Kidney epithelial cell (primary cell): ENCODE data around the gene LGR6. TPM values are rescaled to one million over a fixed set of nuclear protein-coding genes. Genes with fewer than 3 reads are reported as not detected.
A peak's percentile ranks its signal among the peaks of the same experiment; 100 is the strongest.

Experiments
- DNase-seq: peaks from one replicate; pipeline ENCODE4 v3.0.0-alpha.2; 2010; ENCODE audit warnings: low read depth
- H3K27me3 ChIP-seq: 2 replicates; pipeline ENCODE4 v1.6.0; 2011; ENCODE audit warnings: low read length; ENCODE audit not compliant: control insufficient read depth, insufficient read depth
- H3K36me3 ChIP-seq: 2 replicates; pipeline ENCODE4 v1.5.1; 2011; ENCODE audit warnings: low read length; ENCODE audit not compliant: control insufficient read depth, insufficient read depth
- H3K4me3 ChIP-seq: 2 replicates; pipeline ENCODE4 v1.5.1; 2011; ENCODE audit warnings: low read depth, mild to moderate bottlenecking, control low read depth, low read length
- total RNA-seq: library from RNA; depleted of rRNA; stranded (reverse); fragments of >200 nt; gene quantifications from 2 replicates; pipeline ENCODE4 v1.2.3, GENCODE V29; 2015
- TF ChIP-seq, protein P1 (sequence below): IDR thresholded peaks from 2 replicates; pipeline ENCODE4 v1.5.1; 2011; ENCODE audit warnings: mild to moderate bottlenecking, moderate library complexity, low read length, control low read depth, inconsistent platforms; ENCODE audit not compliant: insufficient read depth, poor library complexity, severe bottlenecking

Gene LGR6
- total RNA-seq, 1 donor from 2014 or later: 0.08 TPM

DNA sequence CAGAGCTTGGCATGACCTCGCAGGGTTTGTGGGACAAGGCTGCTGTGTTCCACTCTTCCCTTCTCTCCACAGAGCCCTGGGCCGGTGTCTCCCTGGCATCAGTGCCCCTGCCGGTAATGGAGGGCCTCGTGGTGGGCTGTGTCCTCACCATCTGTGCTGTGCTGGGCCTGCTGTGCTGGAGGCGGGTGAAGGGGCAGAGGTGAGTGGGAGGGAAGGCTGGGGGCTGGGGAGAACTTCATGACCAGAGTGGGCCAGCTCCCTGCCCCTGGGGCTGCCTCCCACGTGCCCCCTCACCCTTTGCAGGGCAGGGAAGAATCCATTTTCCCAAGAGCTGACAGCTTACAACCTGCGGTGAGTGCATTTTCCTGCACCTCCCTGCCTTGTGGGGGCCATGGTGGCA lies 12.0 kb upstream of the LGR6 start:
- H3K4me3 ChIP-seq: no peak overlapping the region
- H3K36me3 ChIP-seq: no peaks in the 10 kb centered on the region
- peaks cover 37% of the 10 kb centered on the region for H3K27me3 ChIP-seq
- TF ChIP-seq, protein P1, sequence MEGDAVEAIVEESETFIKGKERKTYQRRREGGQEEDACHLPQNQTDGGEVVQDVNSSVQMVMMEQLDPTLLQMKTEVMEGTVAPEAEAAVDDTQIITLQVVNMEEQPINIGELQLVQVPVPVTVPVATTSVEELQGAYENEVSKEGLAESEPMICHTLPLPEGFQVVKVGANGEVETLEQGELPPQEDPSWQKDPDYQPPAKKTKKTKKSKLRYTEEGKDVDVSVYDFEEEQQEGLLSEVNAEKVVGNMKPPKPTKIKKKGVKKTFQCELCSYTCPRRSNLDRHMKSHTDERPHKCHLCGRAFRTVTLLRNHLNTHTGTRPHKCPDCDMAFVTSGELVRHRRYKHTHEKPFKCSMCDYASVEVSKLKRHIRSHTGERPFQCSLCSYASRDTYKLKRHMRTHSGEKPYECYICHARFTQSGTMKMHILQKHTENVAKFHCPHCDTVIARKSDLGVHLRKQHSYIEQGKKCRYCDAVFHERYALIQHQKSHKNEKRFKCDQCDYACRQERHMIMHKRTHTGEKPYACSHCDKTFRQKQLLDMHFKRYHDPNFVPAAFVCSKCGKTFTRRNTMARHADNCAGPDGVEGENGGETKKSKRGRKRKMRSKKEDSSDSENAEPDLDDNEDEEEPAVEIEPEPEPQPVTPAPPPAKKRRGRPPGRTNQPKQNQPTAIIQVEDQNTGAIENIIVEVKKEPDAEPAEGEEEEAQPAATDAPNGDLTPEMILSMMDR: no peak
- DNase-seq: no peak

DNA sequence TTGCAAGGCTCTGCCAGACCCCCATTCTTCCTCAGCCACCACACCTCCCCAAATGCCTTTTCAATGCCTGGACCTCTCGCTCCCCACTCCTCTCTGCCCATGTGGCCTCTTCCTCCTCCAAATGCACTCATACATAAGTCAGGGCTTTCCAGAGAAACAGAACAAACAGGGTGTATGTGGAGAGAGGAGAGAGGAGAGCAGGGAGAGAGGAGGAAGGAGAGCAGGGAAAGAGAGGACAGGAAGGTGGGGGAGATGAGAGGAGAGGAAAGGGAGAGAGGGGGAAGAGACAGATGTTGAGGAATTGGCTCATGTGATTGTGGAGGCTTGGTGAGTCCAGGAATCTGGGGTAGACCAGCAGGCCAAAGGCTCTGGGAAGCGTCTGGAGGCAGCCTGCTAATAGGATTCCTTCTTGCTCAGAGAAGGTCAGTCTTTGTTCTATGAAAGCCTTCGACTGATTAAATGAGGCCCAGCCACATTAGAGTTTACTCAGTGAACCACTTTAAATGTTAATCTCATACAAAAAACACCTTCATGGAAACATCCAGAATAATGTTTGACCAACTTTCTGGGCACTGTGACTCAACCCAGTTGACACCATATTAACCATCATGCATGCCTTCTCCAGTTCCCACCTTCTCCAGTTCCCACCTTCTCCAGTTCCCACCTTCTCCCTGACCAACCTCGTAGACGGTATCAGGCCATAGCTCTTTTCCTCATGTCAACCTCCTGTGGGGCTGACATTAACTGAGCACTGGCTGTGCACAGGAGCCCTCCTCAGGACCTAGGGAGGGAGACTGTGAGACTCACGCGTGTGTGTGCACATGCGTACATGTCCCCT lies 11.3 kb upstream of the LGR6 start:
- no peak overlapping the region for H3K4me3 ChIP-seq
- H3K27me3 ChIP-seq: peaks cover 38% of the 10 kb centered on the region
- no peak for DNase-seq
- TF ChIP-seq, protein P1: no peak
- no peaks in the 10 kb centered on the region for H3K36me3 ChIP-seq

DNA sequence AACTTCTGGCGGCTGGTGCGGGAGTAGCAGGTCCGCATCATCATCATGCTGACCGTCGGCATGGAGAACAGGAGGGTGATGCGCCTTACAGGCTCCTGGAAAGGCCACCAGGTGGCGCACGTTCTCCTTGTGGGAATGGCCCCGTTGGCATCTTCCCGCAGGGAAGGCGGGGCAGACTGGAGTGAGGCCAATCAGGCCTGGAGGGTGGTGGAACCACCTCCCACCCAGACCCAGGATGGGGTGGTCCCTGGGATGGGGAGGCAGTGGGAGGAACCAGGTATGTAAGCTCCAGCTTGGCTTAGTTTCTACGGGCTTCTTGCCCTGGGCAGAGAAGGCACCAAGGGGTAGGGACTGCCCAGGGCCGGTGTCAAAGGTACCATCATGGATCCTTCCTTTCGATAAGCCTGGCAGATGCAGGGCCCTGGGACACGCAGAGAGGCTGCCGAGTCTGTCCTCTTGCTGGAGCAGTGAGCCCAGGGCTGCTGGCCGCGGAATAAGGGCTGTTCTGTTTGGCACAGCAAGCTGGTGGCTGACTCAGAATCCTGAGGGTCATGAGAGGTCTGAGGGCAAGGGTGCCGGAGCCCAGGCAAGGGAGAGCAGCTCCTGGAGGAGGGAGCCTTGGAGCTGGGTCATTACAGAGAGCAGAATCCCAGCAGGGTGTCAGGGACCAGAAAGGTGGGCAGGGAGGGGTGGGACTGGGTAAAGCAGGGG lies 8.7 kb upstream of the LGR6 start:
- no peak overlapping the region for H3K4me3 ChIP-seq
- H3K36me3 ChIP-seq: no peaks in the 10 kb centered on the region
- DNase-seq: peak; percentile 48
- H3K27me3 ChIP-seq: peaks cover 43% of the 10 kb centered on the region
- TF ChIP-seq, protein P1: peak; percentile 93

DNA sequence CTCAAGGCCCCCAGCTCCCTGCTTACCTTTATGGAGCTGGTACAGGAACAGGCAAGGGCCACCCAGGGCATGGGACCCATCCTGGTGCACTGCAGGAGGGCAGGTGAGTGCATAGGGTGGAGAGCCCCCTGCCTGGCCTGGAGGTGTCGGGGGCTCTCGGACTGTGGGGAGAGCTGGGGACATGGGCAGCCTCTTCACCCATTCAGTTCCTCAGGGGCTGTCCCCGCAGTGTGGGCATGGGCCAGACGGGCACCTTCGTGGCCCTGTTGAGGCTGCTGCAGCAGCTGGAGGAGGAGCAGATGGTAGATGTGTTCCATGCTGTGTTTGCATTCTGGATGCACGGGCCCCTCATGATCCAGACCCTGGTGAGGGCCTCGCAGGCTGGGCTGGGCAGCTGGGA lies 7.3 kb upstream of the LGR6 start:
- TF ChIP-seq, protein P1: no peak
- Histone ChIP-seq H3K36me3 (no peaks in the 10 kb centered on the region), H3K27me3 (peaks cover 46% of the 10 kb centered on the region), H3K4me3 (no peak overlapping the region)
- DNase-seq: no peak

DNA sequence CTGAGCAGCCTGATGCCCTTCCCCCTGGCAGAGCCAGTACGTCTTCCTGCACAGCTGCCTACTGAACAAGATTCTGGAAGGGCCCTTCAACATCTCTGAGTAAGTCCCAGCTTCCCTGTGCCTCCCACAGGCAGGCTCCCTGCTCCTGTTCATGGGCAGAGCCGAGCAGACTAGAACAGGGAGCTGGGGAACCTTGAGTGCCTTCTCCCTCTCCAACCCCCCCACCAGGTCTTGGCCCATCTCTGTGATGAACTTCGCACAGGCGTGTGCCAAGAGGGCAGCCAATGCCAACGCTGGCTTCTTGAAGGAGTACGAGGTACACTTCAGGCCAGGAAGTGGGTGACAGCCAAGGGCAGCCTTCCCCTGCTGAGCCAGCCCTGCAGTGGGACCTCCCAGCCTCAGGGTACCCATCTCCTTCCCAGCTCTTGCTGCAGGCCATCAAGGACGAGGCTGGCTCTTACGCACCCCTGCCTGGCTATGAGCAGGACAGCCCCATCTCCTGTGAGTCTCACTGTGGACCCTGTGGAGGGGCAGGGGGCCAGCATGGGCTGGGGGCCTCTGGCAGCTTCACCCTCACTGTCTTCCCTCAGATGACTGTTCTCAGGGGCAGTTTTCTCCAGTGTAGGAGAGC lies 6.4 kb upstream of the LGR6 start:
- Histone ChIP-seq H3K36me3 (no peaks in the 10 kb centered on the region), H3K27me3 (peaks cover 39% of the 10 kb centered on the region), H3K4me3 (no peak overlapping the region)
- TF ChIP-seq, protein P1: no peak
- DNase-seq: no peak
